ENCODE measurements around the gene SFRP5. TPM values are rescaled to one million over a fixed set of nuclear protein-coding genes. Genes with fewer than 3 reads are reported as not detected.

SFRP5 gene
- total and polyA plus RNA-seq, 10 of the 15 experiments (the other 5 are each of a cell fraction or from before 2014, with no cell fraction given): not detected

DNA sequence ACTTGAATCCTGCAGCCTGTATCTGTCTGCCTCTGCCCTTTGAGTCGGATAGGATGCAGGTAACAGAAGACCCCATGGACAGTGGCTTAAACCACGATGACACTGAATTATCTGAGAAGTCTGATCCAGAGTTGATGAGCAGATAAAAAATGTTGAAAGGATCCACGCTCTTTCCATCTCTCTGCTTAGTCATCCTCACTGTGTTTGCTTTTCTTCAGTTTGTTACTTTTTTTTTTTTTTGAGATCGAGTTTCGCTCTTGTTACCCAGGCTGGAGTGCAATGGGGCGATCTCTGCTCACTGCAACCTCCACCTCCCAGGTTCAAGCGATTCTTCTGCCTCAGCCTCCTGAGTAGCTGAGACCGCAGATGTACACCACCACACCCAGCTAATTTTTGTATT lies 40.9 kb upstream of the SFRP5 start:
- intact Hi-C loops (cut with micrococcal nuclease; ENCODE audit: unreplicated experiment) (no loop called here), in situ Hi-C loops (cut with MboI) (no loop called here)
- no peaks in the 10 kb centered on the region for H3K9me3 ChIP-seq (replicated peaks; ENCODE audit: control insufficient read depth, insufficient read depth, low read length)
- no peaks in the 10 kb centered on the region for H3K79me2 ChIP-seq (ENCODE audit: control insufficient read depth, insufficient read depth, low read length)
- no peaks in the 10 kb centered on the region for H4K20me1 ChIP-seq (ENCODE audit: control insufficient read depth, insufficient read depth)
- no peak overlapping the region for H3K27ac ChIP-seq (ENCODE audit: control insufficient read depth, insufficient read depth)
- CTCF ChIA-PET: no interaction called here
- 18% methylated on average over 6 of the region's 8 CpGs for WGBS (ENCODE audit: insufficient coverage, insufficient replicate concordance, low lambda C conversion rate, missing lambda C conversion rate)
- no peak overlapping the region for H3K4me3 ChIP-seq
- POLR2A ChIA-PET: no interaction called here
- no peaks in the 10 kb centered on the region for H3K36me3 ChIP-seq (ENCODE audit: control insufficient read depth in 2 of 2, insufficient read depth in 2 of 2, low read length in 1 of 2)
- H3K9ac ChIP-seq (ENCODE audit: control insufficient read depth, insufficient read depth, low read length): no peak overlapping the region
- no peak for TF ChIP-seq ZZZ3 (IDR thresholded peaks at IDR 0.05; ENCODE audit: control insufficient read depth, insufficient read length, low read depth)
- no peak for TF ChIP-seq STAT1 (conservative IDR thresholded peaks at IDR 0.05)
- no peak for TF ChIP-seq POLR2AphosphoS2 (IDR thresholded peaks at IDR 0.05; ENCODE audit: low read depth, low read length)
- no peak for TF ChIP-seq RAD51 (IDR thresholded peaks at IDR 0.05)
- TF ChIP-seq, protein P1, sequence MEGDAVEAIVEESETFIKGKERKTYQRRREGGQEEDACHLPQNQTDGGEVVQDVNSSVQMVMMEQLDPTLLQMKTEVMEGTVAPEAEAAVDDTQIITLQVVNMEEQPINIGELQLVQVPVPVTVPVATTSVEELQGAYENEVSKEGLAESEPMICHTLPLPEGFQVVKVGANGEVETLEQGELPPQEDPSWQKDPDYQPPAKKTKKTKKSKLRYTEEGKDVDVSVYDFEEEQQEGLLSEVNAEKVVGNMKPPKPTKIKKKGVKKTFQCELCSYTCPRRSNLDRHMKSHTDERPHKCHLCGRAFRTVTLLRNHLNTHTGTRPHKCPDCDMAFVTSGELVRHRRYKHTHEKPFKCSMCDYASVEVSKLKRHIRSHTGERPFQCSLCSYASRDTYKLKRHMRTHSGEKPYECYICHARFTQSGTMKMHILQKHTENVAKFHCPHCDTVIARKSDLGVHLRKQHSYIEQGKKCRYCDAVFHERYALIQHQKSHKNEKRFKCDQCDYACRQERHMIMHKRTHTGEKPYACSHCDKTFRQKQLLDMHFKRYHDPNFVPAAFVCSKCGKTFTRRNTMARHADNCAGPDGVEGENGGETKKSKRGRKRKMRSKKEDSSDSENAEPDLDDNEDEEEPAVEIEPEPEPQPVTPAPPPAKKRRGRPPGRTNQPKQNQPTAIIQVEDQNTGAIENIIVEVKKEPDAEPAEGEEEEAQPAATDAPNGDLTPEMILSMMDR (IDR thresholded peaks at IDR 0.05 in 2 of 3, conservative IDR thresholded peaks at IDR 0.05 in 1 of 3; ENCODE audit: control insufficient read depth in 2 of 3, extremely low read depth in 1 of 3, insufficient read depth in 1 of 3, low read depth in 3 of 3, low read length in 3 of 3): no peak
- no peak for TF ChIP-seq BACH1 (IDR thresholded peaks at IDR 0.05; ENCODE audit: borderline replicate concordance)
- TF ChIP-seq FOXM1 (IDR thresholded peaks at IDR 0.05; ENCODE audit: low read depth, low read length): no peak
- TF ChIP-seq CHD2 (IDR thresholded peaks at IDR 0.05; ENCODE audit: borderline replicate concordance, low read depth, low read length): no peak
- TF ChIP-seq MEF2B (IDR thresholded peaks at IDR 0.05; ENCODE audit: partially characterized antibody, poor library complexity, severe bottlenecking): no peak
- no peak for TF ChIP-seq RB1 (IDR thresholded peaks at IDR 0.05; ENCODE audit: borderline replicate concordance)
- TF ChIP-seq HDAC2 (IDR thresholded peaks at IDR 0.05): no peak
- no peak for TF ChIP-seq YBX1 (IDR thresholded peaks at IDR 0.05)
- no peak for TF ChIP-seq NR2F1 (conservative IDR thresholded peaks at IDR 0.05)
- TF ChIP-seq BRCA1 (IDR thresholded peaks at IDR 0.05; ENCODE audit: low read depth, low read length): no peak
- H3K27me3 ChIP-seq (replicated peaks in 1 of 2; ENCODE audit: control insufficient read depth in 2 of 2, insufficient read depth in 2 of 2, low read length in 1 of 2): peaks cover 2 to 5% of the 10 kb centered on the region in 2 experiments
- ATAC-seq (no peak), FAIRE-seq (no peak), DNase-seq (ENCODE audit: low read depth, low spot score) (no peak)
- H3K4me2 ChIP-seq (ENCODE audit: control insufficient read depth, insufficient read depth): no peak overlapping the region
- no TSS peak for BruUV-seq (replicated peaks)
- H2AFZ ChIP-seq (ENCODE audit: control insufficient read depth, low read depth, low read length): no peak overlapping the region
- H3K4me1 ChIP-seq (ENCODE audit: control insufficient read depth, insufficient read depth, low read length): no peaks in the 10 kb centered on the region
- RAD21 ChIA-PET (ENCODE audit: unreplicated experiment): no interaction called here
- SMC1A ChIA-PET (ENCODE audit: uncharacterized antibody, unreplicated experiment): no interaction called here
